Stimulated activated naive B cell treated with anti-CD40 and anti-IgM and Interleukin-4, amounts not matched to agents 10 μg/mL and 1 μg/mL and 100 μg/mL, for 72 hours (primary cell): Measurements from ENCODE around the gene PDE4A.
"Not testable (repeated sequence)": the region's sequence is repeated elsewhere in the genome, so short reads cannot be mapped to it uniquely, and the experiment has no call there.

Experiments
- ATAC-seq, 2 donors: fragments of 150-1000 bp; cut with Tn5 transposase; replicated peaks; 2 replicates each; pipeline ENCODE4 v1.10.0; 2021; ENCODE audit warnings: moderate library complexity in 1 of 2
- DNase-seq: peaks from one replicate; pipeline ENCODE4 v3.0.0; 2021
- H3K27ac Mint-ChIP-seq: one replicate; pipeline ENCODE4 v1.8.0; 2022; ENCODE audit warnings: mild to moderate bottlenecking, mixed read lengths
- H3K27me3 Mint-ChIP-seq, 2 donors: one replicate each; pipeline ENCODE4 v1.8.0; 2022; ENCODE audit warnings: mixed read lengths in 2 of 2
- H3K36me3 Mint-ChIP-seq, 2 donors: one replicate each; pipeline ENCODE4 v1.8.0; 2022; ENCODE audit warnings: mixed read lengths in 2 of 2, mild to moderate bottlenecking in 1 of 2
- H3K4me1 Mint-ChIP-seq, 2 donors: one replicate each; pipeline ENCODE4 v1.8.0; 2022; ENCODE audit warnings: mixed read lengths in 2 of 2, mild to moderate bottlenecking in 1 of 2
- H3K4me3 Mint-ChIP-seq, 2 donors: one replicate each; pipeline ENCODE4 v1.8.0; 2022; ENCODE audit warnings: mild to moderate bottlenecking in 2 of 2, mixed read lengths in 2 of 2, moderate library complexity in 1 of 2
- H3K9me3 Mint-ChIP-seq, 2 donors: one replicate each; pipeline ENCODE4 v1.8.0; 2022; ENCODE audit warnings: mixed read lengths in 2 of 2, mild to moderate bottlenecking in 1 of 2

PDE4A gene

GRCh38 chr19:10395003-10395402 lies 25.3 kb upstream of the PDE4A start:
- no peak overlapping the region for H3K4me3 Mint-ChIP-seq
- ATAC-seq, result no peak
- peaks cover 37 to 67% of the 10 kb centered on the region in 2 donors for H3K36me3 Mint-ChIP-seq
- H3K27me3 Mint-ChIP-seq, result no peaks in the 10 kb centered on the region
- no peaks in the 10 kb centered on the region for H3K9me3 Mint-ChIP-seq
- DNase-seq, result no peak
- H3K4me1 Mint-ChIP-seq, result peaks cover 21 to 45% of the 10 kb centered on the region in 2 donors
- no peak overlapping the region for H3K27ac Mint-ChIP-seq

- DNase-seq, result no peak
- H3K36me3 Mint-ChIP-seq, result peaks cover 33 to 63% of the 10 kb centered on the region in 2 donors
- peaks cover 18 to 45% of the 10 kb centered on the region in 2 donors for H3K4me1 Mint-ChIP-seq
- H3K9me3 Mint-ChIP-seq, result no peaks in the 10 kb centered on the region
- peak overlapping the region; percentile 51 for H3K27ac Mint-ChIP-seq
- no peak overlapping the region for H3K4me3 Mint-ChIP-seq
- no peaks in the 10 kb centered on the region for H3K27me3 Mint-ChIP-seq
- no peak for ATAC-seq
Measured at GRCh38 chr19:10395436-10395835, 24.9 kb upstream of the PDE4A start.

DNA sequence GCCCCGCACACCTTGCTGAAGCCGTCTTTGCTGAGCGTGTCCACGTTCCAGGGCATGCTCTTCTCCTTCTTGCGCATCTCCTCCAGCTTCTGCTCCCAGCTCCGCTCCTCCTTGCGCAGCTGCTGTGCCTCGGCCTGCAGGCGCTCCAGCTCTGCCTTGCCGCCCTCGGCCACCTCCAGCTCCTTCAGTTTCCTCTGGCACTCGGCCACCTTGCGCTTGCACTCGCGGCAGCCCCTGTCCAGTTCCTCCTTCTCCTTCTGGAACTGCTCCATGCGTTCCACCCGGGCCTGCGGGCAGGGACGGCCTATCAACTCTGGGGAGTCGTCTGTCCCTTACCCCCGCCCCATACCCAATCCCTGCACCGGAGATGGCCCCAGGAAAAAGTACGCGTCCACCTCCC lies 24.4 kb upstream of the PDE4A start:
- no peaks in the 10 kb centered on the region for H3K9me3 Mint-ChIP-seq
- H3K36me3 Mint-ChIP-seq, result peaks cover 28 to 60% of the 10 kb centered on the region in 2 donors
- H3K27ac Mint-ChIP-seq, result no peak overlapping the region
- peaks cover 16 to 42% of the 10 kb centered on the region in 2 donors for H3K4me1 Mint-ChIP-seq
- no peaks in the 10 kb centered on the region for H3K27me3 Mint-ChIP-seq
- no peak overlapping the region for H3K4me3 Mint-ChIP-seq
- DNase-seq (no peak), ATAC-seq (no peak)

DNA sequence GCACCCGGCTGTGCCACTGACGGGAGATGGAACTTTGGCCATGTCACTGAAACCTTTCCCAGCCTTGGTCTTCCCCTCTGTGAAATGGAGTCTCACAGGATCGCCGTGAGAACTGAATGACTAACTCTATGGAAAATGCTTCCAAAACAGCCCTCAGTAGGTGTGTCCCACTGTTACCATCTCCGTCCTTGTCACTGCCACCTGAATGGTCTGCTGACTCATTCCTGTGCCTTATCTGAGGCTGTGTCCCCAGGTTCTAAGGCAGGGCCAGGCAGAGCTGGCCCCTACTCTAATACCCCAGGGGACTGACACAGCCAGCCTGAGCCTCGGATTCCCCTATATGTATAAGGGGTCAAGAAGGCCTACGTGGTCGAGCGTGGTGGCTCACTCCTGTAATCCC lies 21.5 kb upstream of the PDE4A start:
- H3K27ac Mint-ChIP-seq, result no peak overlapping the region
- H3K4me1 Mint-ChIP-seq, result peaks cover 29 to 65% of the 10 kb centered on the region in 2 donors
- DNase-seq, result no peak
- ATAC-seq, result no peak
- H3K9me3 Mint-ChIP-seq, result no peaks in the 10 kb centered on the region
- H3K36me3 Mint-ChIP-seq, result peaks cover 32 to 54% of the 10 kb centered on the region in 2 donors
- H3K27me3 Mint-ChIP-seq, result no peaks in the 10 kb centered on the region
- no peak overlapping the region for H3K4me3 Mint-ChIP-seq

DNA sequence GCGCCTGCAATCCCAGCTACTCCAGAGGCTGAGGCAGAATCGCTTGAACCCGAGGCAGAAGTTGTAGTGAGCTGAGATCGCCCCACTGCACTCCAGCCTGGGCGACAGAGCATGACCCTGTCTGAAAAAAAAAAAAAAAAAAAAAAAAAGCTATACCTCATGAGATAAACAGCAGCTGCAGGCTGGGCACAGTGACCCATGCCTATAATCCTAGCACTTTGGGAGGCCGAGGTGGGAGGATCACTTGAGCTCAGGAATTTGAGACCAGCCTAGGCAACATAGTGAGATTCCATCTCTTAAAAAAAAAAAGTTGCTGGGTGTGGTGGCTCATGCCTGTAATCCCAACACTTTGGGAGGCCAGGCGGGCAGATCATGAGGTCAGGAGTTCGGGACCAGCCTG lies 21.0 kb upstream of the PDE4A start:
- H3K27ac Mint-ChIP-seq, DNase-seq, H3K27me3 Mint-ChIP-seq, ATAC-seq, H3K9me3 Mint-ChIP-seq, H3K4me3 Mint-ChIP-seq: not testable (repeated sequence)
- H3K36me3 Mint-ChIP-seq, result peaks cover 32 to 49% of the 10 kb centered on the region in 2 donors
- peaks cover 32 to 71% of the 10 kb centered on the region in 2 donors for H3K4me1 Mint-ChIP-seq

GRCh38 chr19:10399878-10400277 lies 20.5 kb upstream of the PDE4A start:
- no peak for DNase-seq
- Mint-ChIP-seq H3K4me3 (peak overlapping the region in 1 of 2 donors; percentile 19), H3K4me1 (peaks cover 36 to 75% of the 10 kb centered on the region in 2 donors), H3K27ac (no peak overlapping the region), H3K9me3 (no peaks in the 10 kb centered on the region), H3K27me3 (no peaks in the 10 kb centered on the region), H3K36me3 (peaks cover 32 to 48% of the 10 kb centered on the region in 2 donors)
- ATAC-seq, result no peak

DNA sequence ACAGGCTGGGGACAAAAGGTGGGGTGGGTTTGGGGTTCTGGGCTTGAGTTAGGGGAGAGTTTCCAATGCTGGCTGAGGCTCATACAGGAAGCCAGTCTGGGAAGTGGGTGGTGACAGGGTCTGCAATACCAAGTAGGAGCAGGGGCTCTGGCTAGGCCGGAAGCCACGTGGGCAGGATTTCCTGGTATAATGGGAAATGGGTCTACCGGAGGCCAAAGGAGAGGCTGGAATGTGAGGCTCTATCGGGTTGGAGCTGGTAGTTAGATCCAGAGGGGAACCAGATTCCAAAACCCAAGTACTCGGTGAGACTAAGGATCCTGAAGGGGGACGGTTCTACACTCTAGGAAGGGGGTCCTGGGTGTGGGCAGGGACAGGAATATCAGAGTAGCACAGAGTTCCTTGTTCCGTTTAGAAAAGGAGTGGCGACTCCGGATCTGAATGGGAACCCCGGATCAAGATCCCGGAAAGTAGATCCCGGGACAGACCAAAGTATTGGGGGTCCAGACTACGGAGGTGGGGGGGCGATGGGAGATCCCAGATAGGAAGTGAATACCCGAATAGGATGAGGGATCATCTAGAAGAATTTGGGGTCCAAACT lies 17.8 kb upstream of the PDE4A start:
- H3K9me3 Mint-ChIP-seq, result no peaks in the 10 kb centered on the region
- H3K4me1 Mint-ChIP-seq, result peaks cover 49 to 88% of the 10 kb centered on the region in 2 donors
- H3K4me3 Mint-ChIP-seq, result peak overlapping the region; percentile 98 to 99
- H3K27ac Mint-ChIP-seq, result peak overlapping the region; percentile 99
- DNase-seq (no peak), ATAC-seq (no peak)
- H3K27me3 Mint-ChIP-seq, result no peaks in the 10 kb centered on the region
- H3K36me3 Mint-ChIP-seq, result peaks cover 21 to 27% of the 10 kb centered on the region in 2 donors

GRCh38 chr19:10403137-10404021 lies 17.0 kb upstream of the PDE4A start, which contains the start of gene CDC37:
TSS of gene CDC37 (minus strand) at chr19:10403542. CDS start at chr19:10403479, 63 bp downstream.
- peaks cover 48 to 88% of the 10 kb centered on the region in 2 donors for H3K4me1 Mint-ChIP-seq
- ATAC-seq, result peak; percentile 83 to 85

GRCh38 chr19:10404888-10405820 lies 15.2 kb upstream of the PDE4A start:
- no peak for ATAC-seq
- no peaks in the 10 kb centered on the region for H3K27me3 Mint-ChIP-seq
- H3K36me3 Mint-ChIP-seq, result peaks cover 11 to 16% of the 10 kb centered on the region in 2 donors
- peak overlapping the region; percentile 99 for H3K27ac Mint-ChIP-seq
- peak overlapping the region; percentile 98 to 99 for H3K4me3 Mint-ChIP-seq
- DNase-seq, result no peak
- H3K4me1 Mint-ChIP-seq, result peaks cover 57 to 90% of the 10 kb centered on the region in 2 donors
- H3K9me3 Mint-ChIP-seq, result no peaks in the 10 kb centered on the region

More at GRCh38 chr19:10403137-10404021, 17.0 kb upstream of the PDE4A start, which contains the start of gene CDC37:
- peak within 1 kb of the TSS; percentile 98 to 99 for H3K4me3 Mint-ChIP-seq
- H3K9me3 Mint-ChIP-seq, result no peaks in the 10 kb centered on the region
- no peaks in the 10 kb centered on the region for H3K27me3 Mint-ChIP-seq
- peak within 1 kb of the TSS; percentile 99 for H3K27ac Mint-ChIP-seq
- peak; percentile 96 for DNase-seq
- H3K36me3 Mint-ChIP-seq, result peaks cover 16 to 19% of the 10 kb centered on the region in 2 donors

GRCh38 chr19:10406191-10406590 lies 14.1 kb upstream of the PDE4A start:
- Mint-ChIP-seq H3K27me3 (no peaks in the 10 kb centered on the region), H3K27ac (no peak overlapping the region), H3K4me3 (no peak overlapping the region), H3K36me3 (peaks cover 11 to 13% of the 10 kb centered on the region in 2 donors), H3K9me3 (no peaks in the 10 kb centered on the region), H3K4me1 (peaks cover 55 to 93% of the 10 kb centered on the region in 2 donors)
- no peak for DNase-seq
- no peak for ATAC-seq

- peak overlapping the region; percentile 14 for H3K27ac Mint-ChIP-seq
- H3K27me3 Mint-ChIP-seq, result no peaks in the 10 kb centered on the region
- no peaks in the 10 kb centered on the region for H3K9me3 Mint-ChIP-seq
- ATAC-seq (no peak), DNase-seq (no peak)
- no peak overlapping the region for H3K4me3 Mint-ChIP-seq
- H3K36me3 Mint-ChIP-seq, result peaks cover 10 to 11% of the 10 kb centered on the region in 2 donors
- H3K4me1 Mint-ChIP-seq, result peaks cover 51 to 92% of the 10 kb centered on the region in 2 donors
Measured at GRCh38 chr19:10407096-10407495, 13.2 kb upstream of the PDE4A start.

DNA sequence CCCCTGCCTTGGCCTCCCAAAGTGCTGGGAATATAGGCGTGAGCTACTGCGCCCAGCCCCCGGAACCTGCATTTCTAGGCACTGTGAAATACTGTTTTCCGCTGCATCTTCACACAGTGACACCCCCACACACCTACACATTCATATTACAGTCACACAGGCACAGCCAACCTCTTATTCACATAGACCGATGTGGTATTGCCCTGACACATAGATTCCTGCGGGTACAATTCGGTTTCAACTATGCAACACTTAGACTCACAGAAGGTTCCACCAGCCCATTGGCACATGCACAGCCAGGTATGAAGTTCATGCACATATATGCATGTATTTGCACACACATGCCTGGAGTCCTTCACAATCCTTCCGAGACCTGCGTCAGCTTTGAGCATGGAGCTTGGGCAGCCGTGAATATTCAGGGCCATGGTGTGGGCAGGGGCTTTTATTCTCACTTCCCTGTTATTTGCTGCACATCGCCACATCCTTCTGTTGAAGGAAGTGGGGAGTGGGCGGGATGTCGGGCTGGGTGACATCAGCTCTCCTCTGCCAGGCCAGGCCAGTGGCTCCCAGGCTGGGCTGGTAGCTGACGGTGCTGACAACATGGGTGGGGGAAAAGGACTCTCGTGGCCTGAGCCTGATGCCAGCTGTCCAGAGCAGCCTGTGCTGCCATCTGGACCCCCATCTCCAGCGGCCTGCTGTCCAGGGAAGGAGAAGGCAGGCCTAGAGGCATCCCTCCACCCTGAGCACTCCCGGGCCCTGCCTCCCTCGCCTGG lies 11.6 kb upstream of the PDE4A start:
- Mint-ChIP-seq H3K27me3 (no peaks in the 10 kb centered on the region), H3K4me1 (peaks cover 47 to 95% of the 10 kb centered on the region in 2 donors), H3K27ac (peak overlapping the region; percentile 94), H3K4me3 (peak overlapping the region; percentile 52 to 66), H3K9me3 (no peaks in the 10 kb centered on the region), H3K36me3 (peaks cover 2 to 3% of the 10 kb centered on the region in 2 donors)
- peak; percentile 67 to 73 for ATAC-seq
- DNase-seq, result peak; percentile 83

- H3K4me3 Mint-ChIP-seq, result peak overlapping the region; percentile 10 to 22
Measured at GRCh38 chr19:10411224-10411623, 9.1 kb upstream of the PDE4A start.

More at GRCh38 chr19:10411224-10411623, 9.1 kb upstream of the PDE4A start:
- H3K9me3 Mint-ChIP-seq, H3K36me3 Mint-ChIP-seq, DNase-seq, ATAC-seq, H3K27me3 Mint-ChIP-seq: not testable (repeated sequence)
- H3K4me1 Mint-ChIP-seq, result peaks cover 42 to 83% of the 10 kb centered on the region in 2 donors
- H3K27ac Mint-ChIP-seq, result peak overlapping the region; percentile 93
